Measurements from ENCODE around the gene PRORP. TPM values are rescaled to one million over a fixed set of nuclear protein-coding genes. Genes with fewer than 3 reads are reported as not detected.

The PRORP gene
- total and polyA plus RNA-seq, 2 of the 13 experiments (the other 11 are each of a cell fraction or from before 2014, with no cell fraction given), result 48.9 to 88.7 TPM

DNA sequence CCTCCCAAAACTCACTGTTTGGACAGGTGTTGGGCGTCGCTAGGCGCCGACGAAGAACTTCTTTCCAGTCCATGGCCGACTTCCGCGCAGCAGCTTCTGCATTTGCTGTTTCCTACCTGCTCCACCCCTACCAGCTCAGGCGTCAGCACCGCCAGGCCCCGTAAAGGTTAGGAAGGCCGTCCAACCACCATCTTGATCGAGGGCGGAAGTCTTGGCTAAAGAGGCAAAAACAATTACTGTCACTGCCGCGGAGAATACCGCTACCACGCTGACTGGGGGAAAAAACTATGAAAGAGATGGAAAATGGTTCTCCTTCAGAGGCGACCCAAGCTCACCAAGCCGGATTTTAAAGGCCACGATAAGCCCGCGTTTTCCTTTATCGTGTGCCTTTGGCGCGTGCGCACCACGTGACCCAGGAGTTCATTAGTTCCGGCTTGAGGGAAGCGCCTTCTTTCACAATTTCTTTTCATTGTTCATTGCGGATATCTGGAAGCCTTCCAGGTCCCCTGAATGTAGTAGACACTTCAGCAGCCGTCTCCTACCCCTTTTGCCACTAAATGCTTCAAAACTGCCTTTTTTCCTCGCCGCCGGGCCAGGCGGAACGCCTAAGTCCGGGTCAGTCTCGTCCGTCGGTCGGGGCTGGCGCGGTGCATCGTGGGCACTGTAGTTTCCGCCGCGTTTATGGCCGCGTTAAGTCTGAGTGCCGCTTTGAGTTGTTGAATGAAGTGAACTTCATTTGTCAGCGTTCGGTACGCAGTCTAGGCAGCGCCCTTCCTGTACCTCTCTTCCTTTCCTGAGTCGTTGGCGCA lies at the start of gene PRORP, which contains the start of gene PPP2R3C (continued):
- no peak for TF ChIP-seq SCMH1 (CRISPR knock-in tag; IDR thresholded peaks at IDR 0.05; ENCODE audit: borderline replicate concordance)
- TF ChIP-seq SMYD3 (CRISPR knock-in tag; IDR thresholded peaks at IDR 0.05), result no peak; the same call in 1 of the 2 replicates
- peak; percentile 65 for TF ChIP-seq TBL1XR1 (IDR thresholded peaks at IDR 0.05; ENCODE audit: borderline replicate concordance, low read length, partially characterized antibody)
- peak; percentile 90 for TF ChIP-seq GFI1 (CRISPR knock-in tag; IDR thresholded peaks at IDR 0.05; ENCODE audit: borderline replicate concordance)
- TF ChIP-seq PHB2 (IDR thresholded peaks at IDR 0.05; ENCODE audit: partially characterized antibody), result no peak
- peak; percentile 67 for TF ChIP-seq RFXANK (CRISPR knock-in tag; IDR thresholded peaks at IDR 0.05)
- peak; percentile 95 for TF ChIP-seq ZFP36L1 (CRISPR knock-in tag; IDR thresholded peaks at IDR 0.05)
- TF ChIP-seq, protein P1, sequence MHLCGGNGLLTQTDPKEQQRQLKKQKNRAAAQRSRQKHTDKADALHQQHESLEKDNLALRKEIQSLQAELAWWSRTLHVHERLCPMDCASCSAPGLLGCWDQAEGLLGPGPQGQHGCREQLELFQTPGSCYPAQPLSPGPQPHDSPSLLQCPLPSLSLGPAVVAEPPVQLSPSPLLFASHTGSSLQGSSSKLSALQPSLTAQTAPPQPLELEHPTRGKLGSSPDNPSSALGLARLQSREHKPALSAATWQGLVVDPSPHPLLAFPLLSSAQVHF (CRISPR knock-in tag; IDR thresholded peaks at IDR 0.05), result peak; percentile 95
- no peak for TF ChIP-seq ZFP36 (IDR thresholded peaks at IDR 0.05; ENCODE audit: borderline replicate concordance, low read depth, low read length, partially characterized antibody)
- TF ChIP-seq ZNF124 (CRISPR knock-in tag; IDR thresholded peaks at IDR 0.05), result peak; percentile 88
- TF ChIP-seq TOE1 (CRISPR knock-in tag; IDR thresholded peaks at IDR 0.05), result peak; percentile 85; the same call in 1 of the 2 replicates
- TF ChIP-seq ZNF326 (CRISPR knock-in tag; IDR thresholded peaks at IDR 0.05; ENCODE audit: borderline replicate concordance), result peak; percentile 88
- TF ChIP-seq GTF2F1 (IDR thresholded peaks at IDR 0.05; ENCODE audit: low read length), result peak; percentile 92; the same call in 1 of the 2 replicates
- TF ChIP-seq, protein P2, sequence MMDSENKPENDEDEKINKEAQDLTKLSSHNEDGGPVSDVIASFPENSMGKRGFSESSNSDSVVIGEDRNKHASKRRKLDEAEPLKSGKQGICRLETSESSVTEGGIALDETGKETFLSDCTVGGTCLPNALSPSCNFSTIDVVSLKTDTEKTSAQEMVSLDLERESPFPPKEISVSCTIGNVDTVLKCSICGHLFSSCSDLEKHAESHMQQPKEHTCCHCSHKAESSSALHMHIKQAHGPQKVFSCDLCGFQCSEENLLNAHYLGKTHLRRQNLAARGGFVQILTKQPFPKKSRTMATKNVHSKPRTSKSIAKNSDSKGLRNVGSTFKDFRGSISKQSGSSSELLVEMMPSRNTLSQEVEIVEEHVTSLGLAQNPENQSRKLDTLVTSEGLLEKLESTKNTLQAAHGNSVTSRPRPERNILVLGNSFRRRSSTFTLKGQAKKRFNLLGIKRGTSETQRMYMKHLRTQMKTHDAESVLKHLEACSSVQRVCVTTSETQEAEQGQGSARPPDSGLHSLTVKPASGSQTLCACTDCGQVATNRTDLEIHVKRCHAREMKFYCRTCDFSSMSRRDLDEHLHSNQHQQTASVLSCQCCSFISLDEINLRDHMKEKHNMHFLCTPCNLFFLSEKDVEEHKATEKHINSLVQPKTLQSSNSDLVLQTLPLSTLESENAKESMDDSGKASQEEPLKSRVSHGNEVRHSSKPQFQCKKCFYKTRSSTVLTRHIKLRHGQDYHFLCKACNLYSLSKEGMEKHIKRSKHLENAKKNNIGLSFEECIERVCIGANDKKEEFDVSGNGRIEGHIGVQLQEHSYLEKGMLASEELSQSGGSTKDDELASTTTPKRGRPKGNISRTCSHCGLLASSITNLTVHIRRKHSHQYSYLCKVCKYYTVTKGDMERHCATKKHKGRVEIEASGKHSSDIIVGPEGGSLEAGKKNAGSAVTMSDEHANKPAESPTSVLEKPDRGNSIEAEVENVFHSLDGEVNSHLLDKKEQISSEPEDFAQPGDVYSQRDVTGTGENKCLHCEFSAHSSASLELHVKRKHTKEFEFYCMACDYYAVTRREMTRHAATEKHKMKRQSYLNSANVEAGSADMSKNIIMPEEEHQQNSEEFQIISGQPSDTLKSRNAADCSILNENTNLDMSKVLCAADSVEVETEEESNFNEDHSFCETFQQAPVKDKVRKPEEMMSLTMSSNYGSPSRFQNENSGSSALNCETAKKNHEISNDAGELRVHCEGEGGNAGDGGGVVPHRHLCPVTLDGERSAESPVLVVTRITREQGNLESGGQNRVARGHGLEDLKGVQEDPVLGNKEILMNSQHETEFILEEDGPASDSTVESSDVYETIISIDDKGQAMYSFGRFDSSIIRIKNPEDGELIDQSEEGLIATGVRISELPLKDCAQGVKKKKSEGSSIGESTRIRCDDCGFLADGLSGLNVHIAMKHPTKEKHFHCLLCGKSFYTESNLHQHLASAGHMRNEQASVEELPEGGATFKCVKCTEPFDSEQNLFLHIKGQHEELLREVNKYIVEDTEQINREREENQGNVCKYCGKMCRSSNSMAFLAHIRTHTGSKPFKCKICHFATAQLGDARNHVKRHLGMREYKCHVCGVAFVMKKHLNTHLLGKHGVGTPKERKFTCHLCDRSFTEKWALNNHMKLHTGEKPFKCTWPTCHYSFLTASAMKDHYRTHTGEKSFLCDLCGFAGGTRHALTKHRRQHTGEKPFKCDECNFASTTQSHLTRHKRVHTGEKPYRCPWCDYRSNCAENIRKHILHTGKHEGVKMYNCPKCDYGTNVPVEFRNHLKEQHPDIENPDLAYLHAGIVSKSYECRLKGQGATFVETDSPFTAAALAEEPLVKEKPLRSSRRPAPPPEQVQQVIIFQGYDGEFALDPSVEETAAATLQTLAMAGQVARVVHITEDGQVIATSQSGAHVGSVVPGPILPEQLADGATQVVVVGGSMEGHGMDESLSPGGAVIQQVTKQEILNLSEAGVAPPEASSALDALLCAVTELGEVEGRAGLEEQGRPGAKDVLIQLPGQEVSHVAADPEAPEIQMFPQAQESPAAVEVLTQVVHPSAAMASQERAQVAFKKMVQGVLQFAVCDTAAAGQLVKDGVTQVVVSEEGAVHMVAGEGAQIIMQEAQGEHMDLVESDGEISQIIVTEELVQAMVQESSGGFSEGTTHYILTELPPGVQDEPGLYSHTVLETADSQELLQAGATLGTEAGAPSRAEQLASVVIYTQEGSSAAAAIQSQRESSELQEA (CRISPR knock-in tag; IDR thresholded peaks at IDR 0.05; ENCODE audit: not compliant biosample characterization), result peak; percentile 98
- TF ChIP-seq HOXA9 (CRISPR knock-in tag; IDR thresholded peaks at IDR 0.05; ENCODE audit: borderline replicate concordance), result peak; percentile 89
- TF ChIP-seq, protein P3, sequence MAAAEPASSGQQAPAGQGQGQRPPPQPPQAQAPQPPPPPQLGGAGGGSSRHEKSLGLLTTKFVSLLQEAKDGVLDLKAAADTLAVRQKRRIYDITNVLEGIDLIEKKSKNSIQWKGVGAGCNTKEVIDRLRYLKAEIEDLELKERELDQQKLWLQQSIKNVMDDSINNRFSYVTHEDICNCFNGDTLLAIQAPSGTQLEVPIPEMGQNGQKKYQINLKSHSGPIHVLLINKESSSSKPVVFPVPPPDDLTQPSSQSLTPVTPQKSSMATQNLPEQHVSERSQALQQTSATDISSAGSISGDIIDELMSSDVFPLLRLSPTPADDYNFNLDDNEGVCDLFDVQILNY (CRISPR knock-in tag; conservative IDR thresholded peaks at IDR 0.05), result peak; percentile 88
- TF ChIP-seq NFIB (CRISPR knock-in tag; IDR thresholded peaks at IDR 0.05; ENCODE audit: borderline replicate concordance), result peak; percentile 96; the same call in 1 of the 2 replicates
- TF ChIP-seq ZFAT (CRISPR knock-in tag; conservative IDR thresholded peaks at IDR 0.05), result peak; percentile 95

All from HepG2 (cell line).